Cardiac muscle cell (in vitro differentiated cells and primary cell): ENCODE measurements around the gene STK26. TPM values are rescaled to one million over a fixed set of nuclear protein-coding genes. Genes with fewer than 3 reads are reported as not detected.
"Not testable (repeated sequence)": the region's sequence is repeated elsewhere in the genome, so short reads cannot be mapped to it uniquely, and the experiment has no call there.

Experiments used
- DNase-seq, 2 donors: peaks; one replicate each; pipeline versions ENCODE4 v3.0.0 to v3.0.0-alpha.2; 2010 to 2017; ENCODE audit warnings: low read depth in 1 of 2, low spot score in 1 of 2
- H3K27ac ChIP-seq: fragments of 200-600 bp; sonication (generic); 2 replicates; pipeline ENCODE4 v1.5.1; 2016
- H3K27me3 ChIP-seq: fragments of 200-600 bp; sonication (generic); 2 replicates; pipeline ENCODE4 v1.6.0; 2016; ENCODE audit warnings: control low read depth
- H3K36me3 ChIP-seq: fragments of 200-600 bp; sonication (generic); 2 replicates; pipeline ENCODE4 v1.5.1; 2016; ENCODE audit warnings: control low read depth
- H3K4me1 ChIP-seq: fragments of 200-600 bp; sonication (generic); 2 replicates; pipeline ENCODE4 v1.8.1; 2017; ENCODE audit warnings: low read depth, mild to moderate bottlenecking, mixed run types
- H3K4me3 ChIP-seq: fragments of 200-600 bp; sonication (generic); 2 replicates; pipeline ENCODE4 v1.5.1; 2016; ENCODE audit warnings: mild to moderate bottlenecking
- H3K9me3 ChIP-seq: fragments of 200-600 bp; sonication (generic); 2 replicates; pipeline ENCODE4 v1.5.1; 2017; ENCODE audit warnings: low read depth, mild to moderate bottlenecking, control low read depth
- CTCF ChIP-seq: IDR thresholded peaks from 2 replicates; pipeline ENCODE4 v1.5.1; 2012; ENCODE audit warnings: low read depth, mild to moderate bottlenecking, low read length
- polyA plus RNA-seq: library from polyadenylated mRNA; unstranded; fragments of >200 nt; fragmentation: Nextera tagmentation; extraction: Ambion mirVana; gene quantifications from 2 replicates; pipeline ENCODE4 v1.2.1, GENCODE V29; 2016
- total RNA-seq: library from RNA; depleted of rRNA; stranded (reverse); fragments of >200 nt; gene quantifications from 2 replicates; pipeline ENCODE4 v1.2.3, GENCODE V29; 2016

The STK26 gene
- total and polyA plus RNA-seq, 2 experiments from 2014 or later = 86.1 to 112 TPM

GRCh38 chrX:132093239-132093860 is 70.2 kb downstream of the STK26 start:
- Histone ChIP-seq H3K9me3 (no peaks in the 10 kb centered on the region), H3K27ac (no peak overlapping the region), H3K4me1 (no peaks in the 10 kb centered on the region), H3K4me3 (no peak overlapping the region), H3K36me3 (no peaks in the 10 kb centered on the region), H3K27me3 (no peaks in the 10 kb centered on the region)
- TF ChIP-seq CTCF = no peak
- no peak for DNase-seq

GRCh38 chrX:132094164-132094563 is 71.1 kb downstream of the STK26 start:
- H3K27me3 ChIP-seq = no peaks in the 10 kb centered on the region
- peak in 1 of 2 donors; percentile 29 for DNase-seq
- no peaks in the 10 kb centered on the region for H3K4me1 ChIP-seq
- H3K36me3 ChIP-seq = no peaks in the 10 kb centered on the region
- H3K27ac ChIP-seq = no peak overlapping the region
- H3K9me3 ChIP-seq = no peaks in the 10 kb centered on the region
- no peak overlapping the region for H3K4me3 ChIP-seq
- no peak for TF ChIP-seq CTCF

- not testable (repeated sequence) for H3K27ac ChIP-seq, H3K36me3 ChIP-seq, DNase-seq, H3K4me1 ChIP-seq, H3K27me3 ChIP-seq, H3K9me3 ChIP-seq, H3K4me3 ChIP-seq
Observed at GRCh38 chrX:132098704-132099103, 75.6 kb downstream of the STK26 start.

GRCh38 chrX:132101206-132101605 is 78.1 kb downstream of the STK26 start:
- Histone ChIP-seq H3K4me3 (no peak overlapping the region), H3K36me3 (no peaks in the 10 kb centered on the region), H3K9me3 (no peaks in the 10 kb centered on the region), H3K27ac (no peak overlapping the region), H3K4me1 (no peaks in the 10 kb centered on the region), H3K27me3 (no peaks in the 10 kb centered on the region)
- DNase-seq = no peak
- no peak for TF ChIP-seq CTCF

GRCh38 chrX:132101799-132102198 is 78.7 kb downstream of the STK26 start:
- H3K4me3 ChIP-seq = no peak overlapping the region
- H3K27me3 ChIP-seq = no peaks in the 10 kb centered on the region
- no peaks in the 10 kb centered on the region for H3K9me3 ChIP-seq
- no peaks in the 10 kb centered on the region for H3K36me3 ChIP-seq
- no peaks in the 10 kb centered on the region for H3K4me1 ChIP-seq
- H3K27ac ChIP-seq = no peak overlapping the region
- no peak for TF ChIP-seq CTCF
- DNase-seq = no peak

GRCh38 chrX:132107291-132107690 is 84.2 kb downstream of the STK26 start:
- DNase-seq = no peak
- Histone ChIP-seq H3K27ac (no peak overlapping the region), H3K4me3 (no peak overlapping the region), H3K9me3 (no peaks in the 10 kb centered on the region), H3K27me3 (no peaks in the 10 kb centered on the region), H3K4me1 (no peaks in the 10 kb centered on the region), H3K36me3 (no peaks in the 10 kb centered on the region)
- TF ChIP-seq CTCF = no peak
